Hepatocyte (in vitro differentiated cells): ENCODE measurements around the gene CAPRIN1.

ENCODE experiments used
- EZH2 ChIP-seq: fragments of 200-600 bp; sonication (generic); IDR thresholded peaks from 2 replicates; pipeline ENCODE4 v1.6.1; 2016; ENCODE audit warnings: antibody characterized with exemption, mild to moderate bottlenecking, borderline replicate concordance
- EZH2phosphoT487 ChIP-seq: fragments of 200-600 bp; sonication (generic); IDR thresholded peaks from one replicate; pipeline ENCODE4 v1.6.1; 2018; ENCODE audit warnings: antibody characterized with exemption, mild to moderate bottlenecking, low read depth, moderate library complexity; ENCODE audit not compliant: unreplicated experiment, severe bottlenecking
- TF ChIP-seq, protein P1 (sequence below): fragments of 200-600 bp; sonication (generic); IDR thresholded peaks from 2 replicates; pipeline ENCODE4 v1.5.1; 2016; ENCODE audit warnings: antibody characterized with exemption, mild to moderate bottlenecking; ENCODE audit not compliant: poor library complexity

DNA sequence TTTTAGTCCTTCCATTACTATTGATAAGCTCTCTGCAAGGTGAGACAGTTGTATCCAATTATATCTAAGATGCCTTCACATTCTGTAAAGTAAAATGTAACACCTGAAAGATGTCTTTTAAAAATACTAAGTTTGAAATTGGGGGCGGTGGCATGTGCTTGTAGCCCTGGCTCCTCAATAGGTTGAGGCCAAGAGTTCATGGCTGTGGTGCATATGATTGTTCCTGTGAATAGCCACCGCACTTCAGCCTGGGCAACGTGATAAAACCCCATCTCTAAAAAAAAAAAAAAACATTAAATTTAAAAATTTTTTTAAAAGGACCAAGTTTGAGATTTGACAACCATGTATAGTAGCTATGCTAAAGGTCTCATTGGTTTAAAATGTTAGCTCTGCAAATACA, 20.5 kb downstream of the CAPRIN1 start:
- TF ChIP-seq, protein P1, sequence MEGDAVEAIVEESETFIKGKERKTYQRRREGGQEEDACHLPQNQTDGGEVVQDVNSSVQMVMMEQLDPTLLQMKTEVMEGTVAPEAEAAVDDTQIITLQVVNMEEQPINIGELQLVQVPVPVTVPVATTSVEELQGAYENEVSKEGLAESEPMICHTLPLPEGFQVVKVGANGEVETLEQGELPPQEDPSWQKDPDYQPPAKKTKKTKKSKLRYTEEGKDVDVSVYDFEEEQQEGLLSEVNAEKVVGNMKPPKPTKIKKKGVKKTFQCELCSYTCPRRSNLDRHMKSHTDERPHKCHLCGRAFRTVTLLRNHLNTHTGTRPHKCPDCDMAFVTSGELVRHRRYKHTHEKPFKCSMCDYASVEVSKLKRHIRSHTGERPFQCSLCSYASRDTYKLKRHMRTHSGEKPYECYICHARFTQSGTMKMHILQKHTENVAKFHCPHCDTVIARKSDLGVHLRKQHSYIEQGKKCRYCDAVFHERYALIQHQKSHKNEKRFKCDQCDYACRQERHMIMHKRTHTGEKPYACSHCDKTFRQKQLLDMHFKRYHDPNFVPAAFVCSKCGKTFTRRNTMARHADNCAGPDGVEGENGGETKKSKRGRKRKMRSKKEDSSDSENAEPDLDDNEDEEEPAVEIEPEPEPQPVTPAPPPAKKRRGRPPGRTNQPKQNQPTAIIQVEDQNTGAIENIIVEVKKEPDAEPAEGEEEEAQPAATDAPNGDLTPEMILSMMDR, result no peak
- TF ChIP-seq EZH2 (no peak), EZH2phosphoT487 (no peak)
